Gastroesophageal sphincter (tissue), 4 donors: ENCODE data around the gene CDCP2. TPM values are rescaled to one million over a fixed set of nuclear protein-coding genes. Genes with fewer than 3 reads are reported as not detected.

Experiments used
- ATAC-seq: fragments of 150-250 bp; one replicate; pipeline ENCODE4 v1.9.1; 2016; ENCODE audit warnings: mild to moderate bottlenecking, moderate library complexity
- H3K27ac ChIP-seq, 4 donors: fragments of 200-600 bp; sonication (generic) in 3 of 4; 1 replicate in 3 of 4; 2 replicates in 1 of 4; pipeline ENCODE4 v1.5.1; 2016 to 2019
- H3K27me3 ChIP-seq: fragments of 200-600 bp; sonication (generic); one replicate; pipeline ENCODE4 v1.5.1; 2019
- H3K36me3 ChIP-seq, 2 donors: fragments of 200-600 bp; sonication (generic); one replicate each; pipeline ENCODE4 v1.5.1; 2019; ENCODE audit warnings: control low read depth in 1 of 2
- H3K4me1 ChIP-seq, 3 donors: fragments of 200-600 bp; sonication (generic); 1 replicate in 2 of 3; 2 replicates in 1 of 3; pipeline ENCODE4 v1.5.1; 2016 to 2019; ENCODE audit warnings: control low read depth in 2 of 3
- H3K4me3 ChIP-seq, 2 donors: fragments of 200-600 bp; sonication (generic); one replicate each; pipeline ENCODE4 v1.5.1; 2019; ENCODE audit warnings: mild to moderate bottlenecking in 1 of 2, moderate library complexity in 1 of 2
- H3K9me3 ChIP-seq, 3 donors: fragments of 200-600 bp; sonication (generic); one replicate each; pipeline ENCODE4 v1.5.1; 2017 to 2019; ENCODE audit warnings: control low read depth in 2 of 3
- CTCF ChIP-seq, 4 experiments: fragments of 200-600 bp in 2 of 4; fragments of 450-650 bp in 2 of 4; sonication (generic) in 1 of 4; IDR thresholded peaks; one replicate each; pipeline ENCODE4 v1.5.1; 2017 to 2019; ENCODE audit warnings: antibody characterized with exemption in 4 of 4, mild to moderate bottlenecking in 2 of 4, moderate library complexity in 2 of 4
- EP300 ChIP-seq: sonication (generic); formaldehyde crosslinking; IDR thresholded peaks from one replicate; pipeline ENCODE4 v1.6.1; 2017; ENCODE audit warnings: antibody characterized with exemption, mild to moderate bottlenecking
- POLR2A ChIP-seq, 2 donors: fragments of 450-650 bp; IDR thresholded peaks; one replicate each; pipeline ENCODE4 v1.6.1; 2017; ENCODE audit warnings: antibody characterized with exemption in 2 of 2, mild to moderate bottlenecking in 2 of 2, moderate library complexity in 1 of 2
- POLR2AphosphoS5 ChIP-seq: sonication (generic); formaldehyde crosslinking; IDR thresholded peaks from one replicate; pipeline ENCODE4 v1.6.1; 2017; ENCODE audit warnings: antibody characterized with exemption
- WGBS, 2 donors: methylation state at CpG; one replicate each; pipeline ENCODE4 v1.1.5; 2018; ENCODE audit warnings: low coverage in 1 of 2; 5-methylcytosine and 5-hydroxymethylcytosine counted together
- total RNA-seq, 4 donors: library from RNA; depleted of rRNA; stranded (reverse); fragments of >200 nt; gene quantifications; one replicate each; pipeline ENCODE4 v1.1.0, GENCODE V29; 2016

CDCP2 gene
- total RNA-seq, 4 donors from 2014 or later: 0.13 to 0.23 TPM; not detected in 2

GRCh38 chr1:54100500-54100899 lies 52.3 kb downstream of the CDCP2 start:
- H3K27ac ChIP-seq: no peak overlapping the region
- 91 to 96% methylated on average over 2 of the region's 2 CpGs for WGBS, 2 donors
- TF ChIP-seq CTCF (IDR thresholded peaks at IDR 0.05): no peak
- TF ChIP-seq POLR2A (IDR thresholded peaks at IDR 0.05): no peak
- no peak for TF ChIP-seq EP300
- no peak for TF ChIP-seq POLR2AphosphoS5
- peaks cover 0 to 38% of the 10 kb centered on the region in 2 donors for H3K36me3 ChIP-seq
- H3K4me3 ChIP-seq: no peak overlapping the region
- no peak for ATAC-seq
- H3K27me3 ChIP-seq: no peaks in the 10 kb centered on the region
- no peaks in the 10 kb centered on the region for H3K9me3 ChIP-seq
- H3K4me1 ChIP-seq: no peaks in the 10 kb centered on the region

GRCh38 chr1:54099061-54099610 lies 53.7 kb downstream of the CDCP2 start:
- no peak for ATAC-seq
- H3K27ac ChIP-seq: no peak overlapping the region
- no peaks in the 10 kb centered on the region for H3K9me3 ChIP-seq
- H3K4me3 ChIP-seq: no peak overlapping the region
- no peaks in the 10 kb centered on the region for H3K27me3 ChIP-seq
- no peaks in the 10 kb centered on the region for H3K4me1 ChIP-seq
- WGBS, 2 donors: 68 to 75% methylated on average over 3 to 6 of the region's 6 CpGs
- H3K36me3 ChIP-seq: peaks cover 0 to 38% of the 10 kb centered on the region in 2 donors
- no peak for TF ChIP-seq POLR2A (IDR thresholded peaks at IDR 0.05)
- no peak for TF ChIP-seq EP300
- TF ChIP-seq POLR2AphosphoS5: no peak
- no peak for TF ChIP-seq CTCF (IDR thresholded peaks at IDR 0.05)

- no peak overlapping the region for H3K27ac ChIP-seq
- no peaks in the 10 kb centered on the region for H3K9me3 ChIP-seq
- 81 to 97% methylated on average over 3 to 6 of the region's 7 CpGs for WGBS, 2 donors
- H3K27me3 ChIP-seq: no peaks in the 10 kb centered on the region
- ATAC-seq: no peak
- H3K4me1 ChIP-seq: no peaks in the 10 kb centered on the region
- no peak for TF ChIP-seq EP300
- no peak for TF ChIP-seq CTCF (IDR thresholded peaks at IDR 0.05)
- TF ChIP-seq POLR2A (IDR thresholded peaks at IDR 0.05): no peak
- TF ChIP-seq POLR2AphosphoS5: no peak
- H3K36me3 ChIP-seq: peaks cover 0 to 33% of the 10 kb centered on the region in 2 donors
- no peak overlapping the region for H3K4me3 ChIP-seq
Observed at GRCh38 chr1:54096877-54097240, 55.9 kb downstream of the CDCP2 start.

GRCh38 chr1:54096227-54096876 lies 56.4 kb downstream of the CDCP2 start:
- Histone ChIP-seq H3K4me3 (no peak overlapping the region), H3K9me3 (no peaks in the 10 kb centered on the region), H3K36me3 (peaks cover 0 to 29% of the 10 kb centered on the region in 2 donors), H3K27ac (no peak overlapping the region), H3K27me3 (no peaks in the 10 kb centered on the region), H3K4me1 (no peaks in the 10 kb centered on the region)
- ATAC-seq: no peak
- 72 to 78% methylated on average over 7 of the region's 25 CpGs for WGBS, 2 donors
- TF ChIP-seq CTCF (IDR thresholded peaks at IDR 0.05) (no peak), POLR2A (IDR thresholded peaks at IDR 0.05) (no peak), POLR2AphosphoS5 (no peak), EP300 (no peak)
